NB4 (cell line): ENCODE data around the gene SCAMP1.

Experiments used
- MYC ChIP-seq: IDR thresholded peaks from 2 replicates; pipeline ENCODE4 v1.6.1; 2011; ENCODE audit warnings: low read depth, low read length
- POLR2A ChIP-seq: IDR thresholded peaks from 2 replicates; pipeline ENCODE4 v1.6.1; 2011; ENCODE audit warnings: mild to moderate bottlenecking; ENCODE audit not compliant: insufficient read length; ENCODE audit errors: extremely low read depth
- TF ChIP-seq, protein P1 (sequence below): IDR thresholded peaks from one replicate; pipeline ENCODE4 v1.5.1; 2012; ENCODE audit warnings: low read depth, low read length

DNA sequence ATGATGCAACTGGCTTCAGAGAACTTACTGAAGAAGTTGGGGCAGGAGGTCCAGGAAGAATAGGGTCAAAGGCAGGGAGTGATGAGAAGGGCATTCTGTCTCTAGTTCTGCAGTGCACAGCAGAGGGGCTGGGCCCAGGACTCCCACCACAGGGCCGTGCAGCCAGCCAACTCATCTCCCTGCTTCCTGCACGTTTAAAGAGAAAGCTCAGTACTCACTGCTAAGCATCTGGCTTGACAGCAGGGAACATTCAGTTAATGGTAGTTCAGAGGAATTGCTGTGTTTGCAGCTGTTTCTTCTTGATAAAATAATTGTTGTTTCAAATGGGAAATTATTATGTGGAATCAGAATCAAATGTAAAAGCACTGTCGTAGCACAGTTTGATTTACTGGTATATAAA is 25.6 kb upstream of the SCAMP1 start:
- TF ChIP-seq, protein P1, sequence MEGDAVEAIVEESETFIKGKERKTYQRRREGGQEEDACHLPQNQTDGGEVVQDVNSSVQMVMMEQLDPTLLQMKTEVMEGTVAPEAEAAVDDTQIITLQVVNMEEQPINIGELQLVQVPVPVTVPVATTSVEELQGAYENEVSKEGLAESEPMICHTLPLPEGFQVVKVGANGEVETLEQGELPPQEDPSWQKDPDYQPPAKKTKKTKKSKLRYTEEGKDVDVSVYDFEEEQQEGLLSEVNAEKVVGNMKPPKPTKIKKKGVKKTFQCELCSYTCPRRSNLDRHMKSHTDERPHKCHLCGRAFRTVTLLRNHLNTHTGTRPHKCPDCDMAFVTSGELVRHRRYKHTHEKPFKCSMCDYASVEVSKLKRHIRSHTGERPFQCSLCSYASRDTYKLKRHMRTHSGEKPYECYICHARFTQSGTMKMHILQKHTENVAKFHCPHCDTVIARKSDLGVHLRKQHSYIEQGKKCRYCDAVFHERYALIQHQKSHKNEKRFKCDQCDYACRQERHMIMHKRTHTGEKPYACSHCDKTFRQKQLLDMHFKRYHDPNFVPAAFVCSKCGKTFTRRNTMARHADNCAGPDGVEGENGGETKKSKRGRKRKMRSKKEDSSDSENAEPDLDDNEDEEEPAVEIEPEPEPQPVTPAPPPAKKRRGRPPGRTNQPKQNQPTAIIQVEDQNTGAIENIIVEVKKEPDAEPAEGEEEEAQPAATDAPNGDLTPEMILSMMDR, result no peak
- TF ChIP-seq POLR2A, result no peak
- TF ChIP-seq MYC, result no peak
